Measurements from ENCODE around the gene PITX3.

DNA sequence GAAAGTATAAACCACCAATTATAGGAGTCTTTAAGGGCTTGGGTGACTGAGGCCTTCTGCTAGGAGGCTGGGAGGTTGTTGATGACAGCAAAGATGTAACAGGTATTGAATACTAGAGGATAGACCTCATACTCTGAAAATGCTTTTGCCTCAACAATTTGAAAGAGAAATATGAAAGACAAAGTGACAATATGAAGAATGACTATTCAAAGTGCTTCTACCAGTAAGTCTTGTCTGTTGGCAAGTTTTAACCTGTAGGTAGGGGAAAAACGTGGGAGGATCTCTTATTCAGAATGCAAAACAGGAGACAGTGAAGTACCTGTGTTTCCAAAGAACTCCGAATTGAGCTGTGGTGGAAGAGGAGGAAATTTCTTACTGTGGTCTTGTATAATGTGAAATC, 42.2 kb upstream of the PITX3 start:
- no peak for TF ChIP-seq NFIC (IDR thresholded peaks at IDR 0.05; ENCODE audit: borderline replicate concordance)
- TF ChIP-seq, protein P1, sequence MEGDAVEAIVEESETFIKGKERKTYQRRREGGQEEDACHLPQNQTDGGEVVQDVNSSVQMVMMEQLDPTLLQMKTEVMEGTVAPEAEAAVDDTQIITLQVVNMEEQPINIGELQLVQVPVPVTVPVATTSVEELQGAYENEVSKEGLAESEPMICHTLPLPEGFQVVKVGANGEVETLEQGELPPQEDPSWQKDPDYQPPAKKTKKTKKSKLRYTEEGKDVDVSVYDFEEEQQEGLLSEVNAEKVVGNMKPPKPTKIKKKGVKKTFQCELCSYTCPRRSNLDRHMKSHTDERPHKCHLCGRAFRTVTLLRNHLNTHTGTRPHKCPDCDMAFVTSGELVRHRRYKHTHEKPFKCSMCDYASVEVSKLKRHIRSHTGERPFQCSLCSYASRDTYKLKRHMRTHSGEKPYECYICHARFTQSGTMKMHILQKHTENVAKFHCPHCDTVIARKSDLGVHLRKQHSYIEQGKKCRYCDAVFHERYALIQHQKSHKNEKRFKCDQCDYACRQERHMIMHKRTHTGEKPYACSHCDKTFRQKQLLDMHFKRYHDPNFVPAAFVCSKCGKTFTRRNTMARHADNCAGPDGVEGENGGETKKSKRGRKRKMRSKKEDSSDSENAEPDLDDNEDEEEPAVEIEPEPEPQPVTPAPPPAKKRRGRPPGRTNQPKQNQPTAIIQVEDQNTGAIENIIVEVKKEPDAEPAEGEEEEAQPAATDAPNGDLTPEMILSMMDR (IDR thresholded peaks at IDR 0.05), result no peak
- no peak for TF ChIP-seq JUND (IDR thresholded peaks at IDR 0.05)
- no peak for TF ChIP-seq EZH2phosphoT487 (IDR thresholded peaks at IDR 0.05; ENCODE audit: borderline replicate concordance, low read depth)

Measured in SK-N-SH (cell line).